ENCODE measurements around the gene POC1A. TPM values are rescaled to one million over a fixed set of nuclear protein-coding genes. Genes with fewer than 3 reads are reported as not detected.
A peak's percentile ranks its signal among the peaks of the same experiment; 100 is the strongest.

Gene POC1A
- total and polyA plus RNA-seq, 2 of the 4 experiments (the other 2 are of a cell fraction) = 10.6 to 11.5 TPM

- H3K36me3 ChIP-seq (ENCODE audit: control insufficient read depth, insufficient read depth, low read length) = no peaks in the 10 kb centered on the region
- no peak for TF ChIP-seq CEBPB (IDR thresholded peaks at IDR 0.05; ENCODE audit: low read depth, low read length)
- no peak for TF ChIP-seq FOS (IDR thresholded peaks at IDR 0.05; ENCODE audit: low read depth, low read length)
- no peak for TF ChIP-seq USF2 (IDR thresholded peaks at IDR 0.05; ENCODE audit: low read depth, low read length)
- no peak for TF ChIP-seq RCOR1 (IDR thresholded peaks at IDR 0.05; ENCODE audit: insufficient replicate concordance, low read length)
- no peak for TF ChIP-seq RAD21 (IDR thresholded peaks at IDR 0.05; ENCODE audit: low read length)
- TF ChIP-seq POLR2A (IDR thresholded peaks at IDR 0.05; ENCODE audit: low read depth, low read length) = no peak
- TF ChIP-seq MAFK (IDR thresholded peaks at IDR 0.05; ENCODE audit: low read depth, low read length) = no peak
- no peak for TF ChIP-seq BHLHE40 (IDR thresholded peaks at IDR 0.05; ENCODE audit: low read depth, low read length)
- no peak for TF ChIP-seq ELK1 (IDR thresholded peaks at IDR 0.05; ENCODE audit: borderline replicate concordance, low read depth, low read length)
- TF ChIP-seq MXI1 (IDR thresholded peaks at IDR 0.05; ENCODE audit: borderline replicate concordance, low read depth, low read length) = no peak
- no peak for TF ChIP-seq CHD1 (IDR thresholded peaks at IDR 0.05; ENCODE audit: low read depth, low read length)
- BruUV-seq (replicated peaks) = no TSS peak
- no peak overlapping the region for H3K4ac ChIP-seq (ENCODE audit: low read depth, low read length)
- DNase-seq = no peak
- ATAC-seq (ENCODE audit: low read depth) = no peak
- ChIA-PET CTCF (no interaction called here), POLR2A (ENCODE audit: unreplicated experiment) (no interaction called here)
- peaks cover 23% of the 10 kb centered on the region for H3K9me1 ChIP-seq (ENCODE audit: insufficient read depth, low read length)
- no peak overlapping the region for H2BK15ac ChIP-seq (ENCODE audit: low read depth, low read length)
- no peak overlapping the region for H3K4me2 ChIP-seq (ENCODE audit: low read depth, low read length)
- no peak overlapping the region for H4K8ac ChIP-seq (ENCODE audit: low read depth in 2 of 2, low read length in 2 of 2)
- no peak overlapping the region for H4K91ac ChIP-seq (ENCODE audit: insufficient read depth, low read depth, low read length)
- H3K18ac ChIP-seq (ENCODE audit: low read depth, low read length) = no peak overlapping the region
- H2BK120ac ChIP-seq (ENCODE audit: low read depth, low read length) = no peak overlapping the region
- H2AK5ac ChIP-seq (ENCODE audit: low read depth, low read length) = peak overlapping the region; percentile 12; the same call in 1 of the 2 replicates
- intact Hi-C loops (cut with micrococcal nuclease) (no loop called here), dilution Hi-C loops (cut with HindIII; ENCODE audit: low sequenced_read_pairs, unreplicated experiment) (no loop called here), in situ Hi-C loops (cut with MboI; ENCODE audit: low sequenced_read_pairs) (loop anchor here (25.0 kb wide), 1 partner anchor 1836 kb away; the partner anchor contains the start of genes RASSF1, TUSC2 and ZMYND10)
- no peak overlapping the region for H2AK9ac ChIP-seq (replicated peaks; ENCODE audit: low read depth, low read length, poor library complexity)
- no peak overlapping the region for H3K14ac ChIP-seq (replicated peaks; ENCODE audit: low read depth, low read length)
- H3K27me3 ChIP-seq (ENCODE audit: control insufficient read depth, insufficient read depth, low read length) = peaks cover 3% of the 10 kb centered on the region; the same call in 1 of the 2 replicates
- no peaks in the 10 kb centered on the region for H3K9me3 ChIP-seq (ENCODE audit: control insufficient read depth, insufficient read depth, low read length)
- no peak overlapping the region for H2AFZ ChIP-seq (replicated peaks; ENCODE audit: low read length, poor library complexity)
- no peak overlapping the region for H4K5ac ChIP-seq (ENCODE audit: low read depth, low read length)
- no peak overlapping the region for H3K56ac ChIP-seq (ENCODE audit: extremely low read depth, insufficient read depth, low read length)
- H2BK5ac ChIP-seq (ENCODE audit: low read depth, low read length, poor library complexity, severe bottlenecking) = no peak overlapping the region
- H4K20me1 ChIP-seq (ENCODE audit: insufficient read depth, low read length) = no peaks in the 10 kb centered on the region
- peaks cover 13% of the 10 kb centered on the region for H3K4me1 ChIP-seq (ENCODE audit: control insufficient read depth, insufficient read depth, low read length)
- H3K27ac ChIP-seq (ENCODE audit: insufficient read depth, low read length) = no peak overlapping the region
- no peak overlapping the region for H3K23ac ChIP-seq (ENCODE audit: low read depth, low read length)
- H3K9ac ChIP-seq (ENCODE audit: low read depth, low read length) = no peak overlapping the region
- no peaks in the 10 kb centered on the region for H3K79me1 ChIP-seq (ENCODE audit: low read depth in 1 of 2, low read length in 2 of 2)
- H3K4me3 ChIP-seq (ENCODE audit: insufficient read depth, low read depth, low read length) = no peak overlapping the region
- WGBS, 2 experiments (ENCODE audit: extremely low coverage in 2 of 2, insufficient read length in 1 of 2) = no CpG with 5 or more reads among the region's 1 CpG
- H2BK20ac ChIP-seq (ENCODE audit: low read depth, low read length) = no peak overlapping the region
Measured at GRCh38 chr3:52173101-52173500, 18.9 kb upstream of the POC1A start.

Measured in IMR-90 (cell line).